Kidney (tissue), 14 donors: Measurements from ENCODE around the gene BLVRA. TPM values are rescaled to one million over a fixed set of nuclear protein-coding genes. Genes with fewer than 3 reads are reported as not detected.
A peak's percentile ranks its signal among the peaks of the same experiment; 100 is the strongest.

ENCODE experiments used
- DNase-seq, 5 donors: peaks; one replicate each; pipeline ENCODE4 v3.0.0-alpha.2; 2013 to 2020
- FAIRE-seq: peaks from 2 replicates; lab custom pipeline; 2012; peaks lifted over from hg19 to GRCh38; lab: Jason Lieb, UNC
- H3K27ac ChIP-seq, 2 donors: one replicate each; pipeline ENCODE4 v1.7.0; 2013; ENCODE audit warnings: low read depth in 2 of 2, low read length in 2 of 2, inconsistent platforms in 1 of 2
- H3K27me3 ChIP-seq: one replicate; pipeline ENCODE4 v1.7.1; 2013; ENCODE audit warnings: low read length, inconsistent platforms; ENCODE audit not compliant: control insufficient read depth, insufficient read depth
- H3K36me3 ChIP-seq, 3 donors: one replicate each; pipeline versions ENCODE4 v1.7.0 to v1.7.1; 2013; ENCODE audit warnings: low read length in 3 of 3, control low read depth in 1 of 3, inconsistent platforms in 1 of 3; ENCODE audit not compliant: insufficient read depth in 3 of 3, control insufficient read depth in 2 of 3
- H3K4me1 ChIP-seq, 3 donors: one replicate each; pipeline versions ENCODE4 v1.7.0 to v1.7.1; 2013; ENCODE audit warnings: low read length in 3 of 3, inconsistent platforms in 1 of 3, low read depth in 1 of 3; ENCODE audit not compliant: control insufficient read depth in 2 of 3, insufficient read depth in 2 of 3
- H3K4me3 ChIP-seq, 3 donors: one replicate each; pipeline versions ENCODE4 v1.7.0 to v1.8.1; 2013; ENCODE audit warnings: low read length in 3 of 3, control low read depth in 1 of 3, inconsistent platforms in 1 of 3
- H3K9ac ChIP-seq, 3 donors: one replicate each; pipeline versions ENCODE4 v1.7.0 to v1.7.1; 2013; ENCODE audit warnings: low read length in 3 of 3, control low read depth in 1 of 3, inconsistent platforms in 1 of 3
- H3K9me3 ChIP-seq, 3 donors: one replicate each; pipeline versions ENCODE4 v1.7.0 to v1.7.1; 2013; ENCODE audit warnings: low read length in 3 of 3, control low read depth in 1 of 3, inconsistent platforms in 1 of 3; ENCODE audit not compliant: control insufficient read depth in 2 of 3, insufficient read depth in 1 of 3
- CTCF ChIP-seq: IDR thresholded peaks from 3 replicates; pipeline ENCODE4 v1.5.1; 2012; ENCODE audit warnings: mild to moderate bottlenecking, moderate library complexity, borderline replicate concordance; ENCODE audit not compliant: insufficient read depth; ENCODE audit errors: extremely low read depth
- intact Hi-C: fragments of 100-400 bp; cut with DNase I; formaldehyde crosslinking; loops from one replicate; pipeline ENCODE4 v1.11.1; 2022
- polyA plus RNA-seq: library from polyadenylated mRNA; stranded (reverse); fragments of 350-450 nt; fragmentation: Illumina TruSeq; extraction: RNeasy Lipid Tissue Mini Kit (QIAGEN cat#74804); gene quantifications from one replicate; pipeline ENCODE4 v1.2.3, GENCODE V29; 2014; ENCODE audit warnings: low read depth, low replicate concordance; ENCODE audit not compliant: insufficient read depth
- total RNA-seq: library from RNA; stranded (reverse); fragmentation: NEBNext Ultra II Directional; extraction: Animal tissue kit (Norgen Biotek cat#: 25700); gene quantifications from one replicate; pipeline ENCODE4 v1.2.1, GENCODE V29; 2021
- donor health status: control.
- donor health status: control.
- donor health status: control.
- donor health status: control.
- donor health status: control.
- donor health status: DM: yes; HTN: yes; CAD: no.
- donor health status: Normal renal cell carcinoma (clear cell type).

The BLVRA gene
- total and polyA plus RNA-seq, 2 donors from 2014 or later: 69.6 to 86.9 TPM

- DNase-seq: no peak
- H3K9me3 ChIP-seq: no peaks in the 10 kb centered on the region
- H3K9ac ChIP-seq: no peak overlapping the region
- H3K36me3 ChIP-seq: no peaks in the 10 kb centered on the region
- intact Hi-C loops: no loop called here
- TF ChIP-seq CTCF: no peak
- H3K27me3 ChIP-seq: no peaks in the 10 kb centered on the region
- peaks cover 0 to 7% (median 5%) of the 10 kb centered on the region in 3 donors for H3K4me1 ChIP-seq
- H3K27ac ChIP-seq: no peak overlapping the region
- FAIRE-seq: no peak
- H3K4me3 ChIP-seq: no peak overlapping the region
Measured at GRCh38 chr7:43756368-43757072, 2.0 kb upstream of the BLVRA start.

GRCh38 chr7:43757073-43757720 is 1.3 kb upstream of the BLVRA start:
- H3K4me3 ChIP-seq: no peak overlapping the region
- no peak overlapping the region for H3K9ac ChIP-seq
- no peak overlapping the region for H3K27ac ChIP-seq
- H3K36me3 ChIP-seq: no peaks in the 10 kb centered on the region
- H3K27me3 ChIP-seq: no peaks in the 10 kb centered on the region
- H3K4me1 ChIP-seq: peaks cover 0 to 7% (median 5%) of the 10 kb centered on the region in 3 donors
- TF ChIP-seq CTCF: no peak
- intact Hi-C loops: no loop called here
- FAIRE-seq: no peak
- no peaks in the 10 kb centered on the region for H3K9me3 ChIP-seq
- DNase-seq: no peak

GRCh38 chr7:43758822-43759683 is 573 bp downstream of the BLVRA start:
- Histone ChIP-seq H3K27ac (peak overlapping the region; percentile 49 to 69), H3K9me3 (no peaks in the 10 kb centered on the region), H3K9ac (peak overlapping the region; percentile 43 to 78 (median 77)), H3K27me3 (no peaks in the 10 kb centered on the region), H3K4me1 (peaks cover 0 to 7% (median 5%) of the 10 kb centered on the region in 3 donors), H3K36me3 (no peaks in the 10 kb centered on the region), H3K4me3 (peak overlapping the region; percentile 52 to 86 (median 77))
- no peak for FAIRE-seq
- peak in 4 of 5 donors; percentile 60 to 71 (median 67) for DNase-seq
- TF ChIP-seq CTCF: no peak
- intact Hi-C loops: no loop called here
